HK-2 (cell line): ENCODE results near the gene APC2.
"Not testable (repeated sequence)": the region's sequence is repeated elsewhere in the genome, so short reads cannot be mapped to it uniquely, and the experiment has no call there.

ENCODE experiments used
- DNase-seq: peaks from one replicate; pipeline ENCODE4 v3.0.0-alpha.2; 2018; ENCODE audit not compliant: unreplicated experiment

The APC2 gene

GRCh38 chr19:1495799-1496713 lies 46.1 kb downstream of the APC2 start:
- DNase-seq = no peak

GRCh38 chr19:1496714-1497577 lies 47.0 kb downstream of the APC2 start:
- no peak for DNase-seq

DNA sequence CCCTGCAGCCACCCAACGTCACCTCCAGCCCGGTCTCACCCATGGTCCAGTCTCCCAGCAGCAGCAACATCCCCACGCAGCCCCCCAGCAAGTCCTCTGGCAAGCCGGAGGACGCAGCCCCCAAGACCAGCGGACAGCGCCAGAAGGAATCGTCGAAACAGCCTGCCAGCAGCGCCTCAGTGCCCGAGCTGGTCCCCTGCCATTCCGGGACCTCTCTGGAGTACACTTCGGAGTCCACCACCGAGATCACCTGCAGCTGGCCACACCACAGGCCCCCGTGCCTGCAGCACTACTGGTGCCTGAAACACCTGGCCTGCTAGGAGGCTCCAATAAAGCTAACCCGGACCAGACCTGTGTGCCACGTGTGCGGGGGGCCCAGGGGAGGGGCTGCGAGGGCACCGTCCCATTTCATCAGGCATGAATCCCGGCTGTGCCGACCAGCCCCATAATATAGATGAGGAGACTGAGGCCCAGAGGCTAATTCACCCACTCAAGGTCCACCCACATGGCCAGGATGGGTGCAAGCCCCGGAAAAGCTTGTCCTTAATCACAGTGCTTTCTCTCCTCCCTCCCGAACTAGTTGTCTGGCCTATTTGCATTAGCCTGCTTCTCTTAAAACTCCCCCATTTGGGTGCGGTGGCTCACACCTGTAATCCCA lies 47.8 kb downstream of the APC2 start:
- DNase-seq = no peak

DNA sequence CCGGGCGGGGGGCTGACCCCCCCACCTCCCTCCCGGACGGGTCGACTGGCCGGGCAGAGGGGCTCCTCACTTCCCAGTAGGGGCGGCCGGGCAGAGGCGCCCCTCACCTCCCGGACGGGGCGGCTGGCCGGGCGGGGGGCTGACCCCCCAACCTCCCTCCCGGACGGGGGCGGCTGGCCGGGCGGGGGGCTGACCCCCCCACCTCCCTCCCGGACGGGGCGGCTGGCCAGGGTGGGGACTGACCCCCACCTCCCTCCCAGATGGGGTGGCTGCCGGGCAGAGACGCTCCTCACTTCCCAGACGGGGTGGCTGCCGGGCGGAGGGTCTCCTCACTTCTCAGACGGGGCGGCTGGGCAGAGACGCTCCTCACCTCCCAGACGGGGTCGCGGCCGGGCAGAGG lies 49.3 kb downstream of the APC2 start:
- DNase-seq = not testable (repeated sequence)

DNA sequence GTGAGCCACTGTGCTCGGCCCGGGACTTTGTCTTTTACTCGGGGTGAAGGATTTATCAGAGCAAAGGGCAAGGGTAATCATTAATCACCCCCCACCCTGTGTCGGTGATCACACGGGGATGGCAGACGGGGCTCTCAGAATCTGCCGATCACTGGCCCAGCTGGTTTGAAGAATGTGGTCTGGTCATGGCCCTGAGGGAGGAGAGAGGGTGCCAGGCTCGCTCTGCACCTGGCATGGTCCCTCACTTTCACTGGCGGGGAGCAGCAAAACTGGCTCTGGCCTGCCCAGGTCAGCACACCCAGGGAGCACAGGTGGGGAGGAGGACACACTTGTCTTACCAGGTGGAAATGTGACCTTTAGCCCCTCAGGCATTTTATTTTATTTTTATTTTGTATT lies 51.3 kb downstream of the APC2 start:
- DNase-seq = peak; percentile 49

- no peak for DNase-seq
Observed at GRCh38 chr19:1502433-1503088, 52.6 kb downstream of the APC2 start.

- DNase-seq = peak; percentile 57
Observed at GRCh38 chr19:1503089-1503924, 53.4 kb downstream of the APC2 start.

DNA sequence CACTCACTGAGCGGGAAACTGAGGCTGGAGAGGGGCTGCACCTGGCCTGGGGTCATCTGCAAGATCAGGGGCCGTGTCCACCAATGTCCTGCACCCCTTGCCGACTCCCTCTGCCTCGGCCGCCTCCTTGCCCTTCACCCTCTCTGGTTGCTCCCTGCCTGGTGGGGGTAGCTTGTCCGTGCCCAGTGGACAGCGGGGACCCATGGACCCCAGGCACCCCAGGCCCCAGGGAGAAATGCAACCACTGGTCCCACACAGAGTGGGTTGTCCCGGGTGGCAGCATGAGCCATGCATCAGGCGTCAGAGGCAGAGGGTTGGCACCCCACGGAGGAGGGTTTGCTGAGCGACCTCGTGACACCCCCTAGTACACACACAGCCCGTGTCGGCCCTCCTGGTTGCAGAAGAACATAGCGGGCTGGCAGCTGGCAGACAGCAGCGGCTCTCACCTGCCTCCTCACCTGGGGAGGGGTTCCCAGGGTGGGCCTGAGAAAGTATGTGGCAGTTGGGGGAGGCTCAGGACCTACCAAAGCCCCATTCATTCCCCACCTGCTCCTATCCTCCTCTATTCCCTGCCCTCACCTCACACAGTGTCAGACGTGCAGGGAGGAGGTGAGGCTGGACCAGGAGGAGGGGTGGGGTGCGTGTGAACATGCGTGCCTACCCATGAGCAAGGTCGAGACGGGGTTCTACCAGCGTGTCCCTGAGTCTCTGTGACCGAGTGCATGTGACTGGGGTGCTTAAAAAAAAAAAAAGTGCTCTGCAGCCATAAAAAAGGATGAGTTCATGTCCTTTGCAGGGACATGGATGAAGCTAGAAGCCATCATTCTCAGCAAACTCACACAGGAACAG lies 54.2 kb downstream of the APC2 start:
- DNase-seq = no peak

DNA sequence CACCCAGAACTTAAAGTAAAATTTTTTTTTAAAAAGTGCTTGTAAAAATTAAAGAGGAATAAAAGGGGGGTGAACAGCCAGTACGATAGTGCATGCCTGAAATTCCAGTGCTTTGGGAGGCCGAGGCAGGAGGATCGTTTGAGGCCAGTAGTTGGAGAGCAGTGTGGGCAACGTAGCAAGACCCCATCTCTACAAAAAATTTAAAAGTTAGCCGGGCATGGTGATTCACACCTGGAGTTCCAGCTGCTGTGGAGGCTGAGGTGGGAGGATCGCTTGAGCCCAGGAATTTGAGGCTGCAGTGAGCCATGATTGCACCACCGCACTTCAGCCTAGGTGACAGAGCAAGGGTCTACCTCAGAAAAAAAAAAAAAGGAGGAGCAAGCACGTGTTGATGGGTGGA lies 55.1 kb downstream of the APC2 start:
- no peak for DNase-seq

- no peak for DNase-seq
Observed at GRCh38 chr19:1505991-1506881, 56.3 kb downstream of the APC2 start.

- DNase-seq = no peak
Observed at GRCh38 chr19:1507192-1507660, 57.3 kb downstream of the APC2 start.

- peak; percentile 95 for DNase-seq
Observed at GRCh38 chr19:1507763-1508506, 58.0 kb downstream of the APC2 start.

DNA sequence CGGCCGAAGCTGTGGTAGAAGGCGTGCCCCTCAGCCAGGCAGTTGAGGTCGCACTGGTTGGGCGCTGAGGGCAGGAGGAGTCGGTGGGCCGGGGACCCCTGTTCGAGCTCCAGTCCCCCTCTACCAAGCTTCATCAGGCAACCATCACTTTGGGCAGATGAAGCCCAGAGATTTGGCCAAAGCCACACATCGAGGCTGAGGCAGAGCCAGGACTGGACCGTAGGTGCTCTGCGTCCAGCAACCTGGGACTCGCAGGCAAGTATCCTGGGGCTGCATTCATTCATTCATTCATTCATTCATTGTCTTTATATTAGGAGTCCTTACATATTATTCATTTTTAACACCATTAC lies 58.6 kb downstream of the APC2 start:
- no peak for DNase-seq

- DNase-seq = no peak
Observed at GRCh38 chr19:1509602-1510441, 59.9 kb downstream of the APC2 start.

- no peak for DNase-seq
Observed at GRCh38 chr19:1510442-1510806, 60.5 kb downstream of the APC2 start.

DNA sequence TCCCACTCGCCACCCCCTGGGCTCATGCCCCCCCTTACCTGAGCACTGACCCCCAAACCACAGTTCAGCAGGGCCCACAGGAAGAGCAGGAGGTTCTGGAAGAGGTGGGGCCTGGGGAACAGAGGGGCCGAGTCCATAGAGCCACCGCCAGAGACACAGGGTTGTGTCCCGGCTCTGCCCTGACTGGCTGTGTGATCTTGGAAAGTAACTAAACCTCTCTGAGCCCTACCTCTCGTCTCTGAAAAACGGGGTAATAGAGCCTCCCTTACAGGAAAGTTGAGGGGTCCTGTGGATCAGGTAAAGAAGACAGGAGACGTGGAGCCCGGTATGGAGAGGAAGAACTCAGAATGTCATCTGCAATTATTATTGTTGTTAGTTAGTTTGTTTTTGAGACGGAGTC lies 60.9 kb downstream of the APC2 start:
- DNase-seq = no peak
